ENCODE measurements around the gene ARHGEF11. TPM values are rescaled to one million over a fixed set of nuclear protein-coding genes. Genes with fewer than 3 reads are reported as not detected.

Gene ARHGEF11
- total RNA-seq, 1 donor = 32.2 TPM

DNA sequence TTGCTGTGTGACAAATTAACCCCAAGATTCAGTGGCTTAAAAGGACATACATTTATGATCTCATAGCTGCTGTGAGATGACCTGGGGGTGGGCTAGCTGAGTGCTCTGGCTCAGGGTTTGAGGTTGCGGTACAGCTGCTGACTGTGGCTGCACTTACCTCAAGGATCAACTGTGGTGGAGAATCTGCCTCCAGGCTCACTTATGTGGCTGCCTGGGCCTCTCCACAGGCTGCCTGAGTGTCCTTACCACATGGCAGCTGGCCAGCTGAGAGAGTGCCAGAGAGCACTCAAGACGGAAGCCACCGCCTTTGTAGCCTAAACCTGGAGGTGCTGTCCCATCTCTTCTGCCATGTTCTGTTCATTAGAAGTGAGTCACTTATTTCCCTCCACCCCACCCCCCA, 119.4 kb downstream of the ARHGEF11 start:
- DNase-seq (ENCODE audit: low read depth) = no peak

DNA sequence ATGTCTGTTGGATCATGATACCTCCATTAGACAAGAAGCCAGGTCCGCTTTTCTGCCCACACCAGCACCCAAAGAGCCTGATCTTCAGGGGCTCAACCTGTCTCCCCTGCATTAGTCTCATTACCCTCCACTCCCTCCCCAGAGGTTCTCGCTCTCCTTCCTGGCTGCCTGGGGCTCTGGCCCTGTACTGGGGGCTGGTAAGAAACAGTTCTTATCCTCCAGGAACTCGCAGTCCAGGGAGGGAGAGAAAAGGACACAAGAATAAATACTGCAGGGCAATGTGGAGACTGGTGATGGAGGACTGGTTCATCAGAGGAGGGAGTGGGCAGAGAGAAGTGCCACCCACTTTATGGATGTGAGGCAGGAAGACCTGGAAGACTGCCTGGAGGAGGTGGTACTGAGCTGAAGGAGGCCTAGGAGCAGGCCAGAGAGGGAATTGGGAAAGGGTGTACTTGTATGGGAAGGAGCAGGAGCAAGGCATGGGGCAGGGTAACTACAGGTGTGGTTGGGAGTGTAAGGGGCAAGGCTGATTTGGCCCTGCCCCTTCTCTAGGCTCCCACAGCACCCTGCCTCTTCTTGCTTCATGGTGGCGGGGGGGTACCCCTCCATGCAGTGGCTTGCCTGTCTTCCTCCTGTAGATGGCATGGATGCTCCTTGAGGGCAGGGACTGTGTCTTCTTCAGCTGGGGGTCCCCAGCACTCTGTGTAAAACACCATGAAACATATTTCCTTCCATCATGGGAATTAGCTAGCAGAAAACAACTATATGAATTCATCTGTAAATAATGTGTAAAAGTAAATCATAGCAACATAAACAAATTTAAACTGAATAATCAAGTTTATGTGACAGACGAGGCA, 120.2 kb downstream of the ARHGEF11 start:
- no peak for DNase-seq (ENCODE audit: low read depth)
- TF ChIP-seq, protein P1, sequence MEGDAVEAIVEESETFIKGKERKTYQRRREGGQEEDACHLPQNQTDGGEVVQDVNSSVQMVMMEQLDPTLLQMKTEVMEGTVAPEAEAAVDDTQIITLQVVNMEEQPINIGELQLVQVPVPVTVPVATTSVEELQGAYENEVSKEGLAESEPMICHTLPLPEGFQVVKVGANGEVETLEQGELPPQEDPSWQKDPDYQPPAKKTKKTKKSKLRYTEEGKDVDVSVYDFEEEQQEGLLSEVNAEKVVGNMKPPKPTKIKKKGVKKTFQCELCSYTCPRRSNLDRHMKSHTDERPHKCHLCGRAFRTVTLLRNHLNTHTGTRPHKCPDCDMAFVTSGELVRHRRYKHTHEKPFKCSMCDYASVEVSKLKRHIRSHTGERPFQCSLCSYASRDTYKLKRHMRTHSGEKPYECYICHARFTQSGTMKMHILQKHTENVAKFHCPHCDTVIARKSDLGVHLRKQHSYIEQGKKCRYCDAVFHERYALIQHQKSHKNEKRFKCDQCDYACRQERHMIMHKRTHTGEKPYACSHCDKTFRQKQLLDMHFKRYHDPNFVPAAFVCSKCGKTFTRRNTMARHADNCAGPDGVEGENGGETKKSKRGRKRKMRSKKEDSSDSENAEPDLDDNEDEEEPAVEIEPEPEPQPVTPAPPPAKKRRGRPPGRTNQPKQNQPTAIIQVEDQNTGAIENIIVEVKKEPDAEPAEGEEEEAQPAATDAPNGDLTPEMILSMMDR (IDR thresholded peaks at IDR 0.05; ENCODE audit: insufficient read depth, low read length) = no peak
- no peak overlapping the region for H3K4me3 ChIP-seq (ENCODE audit: low read depth, low read length)

More for the DNA sequence above, 119.4 kb downstream of the ARHGEF11 start:
- no peak overlapping the region for H3K4me3 ChIP-seq (ENCODE audit: low read depth, low read length)
- TF ChIP-seq, protein P1 (IDR thresholded peaks at IDR 0.05; ENCODE audit: insufficient read depth, low read length) = no peak

DNA sequence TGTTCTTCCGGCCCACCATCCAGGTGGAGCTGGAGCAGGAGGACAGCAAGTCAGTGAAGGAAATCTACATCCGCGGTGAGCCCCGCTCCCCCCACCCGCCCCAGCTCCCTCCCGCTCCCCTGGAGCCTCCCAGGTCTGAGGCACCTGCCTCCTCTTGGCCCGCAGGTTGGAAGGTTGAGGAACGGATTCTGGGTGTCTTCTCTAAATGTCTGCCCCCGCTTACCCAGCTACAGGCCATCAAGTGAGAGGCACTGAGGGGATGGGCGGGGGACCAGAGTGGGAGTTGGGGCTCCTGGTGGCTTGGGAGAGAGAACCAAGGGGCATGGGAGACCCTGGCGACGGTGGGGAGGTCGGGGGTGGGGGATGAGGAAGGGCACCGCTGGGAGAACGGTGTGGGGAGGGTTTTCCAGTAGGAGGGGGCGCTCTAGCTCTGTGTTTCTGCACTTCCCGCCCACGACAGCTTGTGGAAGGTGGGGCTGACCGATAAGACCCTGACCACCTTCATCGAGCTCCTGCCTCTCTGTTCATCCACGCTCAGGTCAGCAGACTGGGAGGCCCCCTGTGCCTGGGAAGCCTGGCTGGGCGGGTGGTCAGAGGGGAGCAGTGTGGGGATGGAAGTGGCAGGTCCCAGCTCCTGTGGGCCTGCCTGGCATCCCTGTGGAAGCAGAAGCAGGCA, 120.9 kb downstream of the ARHGEF11 start:
- H3K4me3 ChIP-seq (ENCODE audit: low read depth, low read length) = no peak overlapping the region
- TF ChIP-seq, protein P1 (IDR thresholded peaks at IDR 0.05; ENCODE audit: insufficient read depth, low read length) = no peak
- DNase-seq (ENCODE audit: low read depth) = no peak

DNA sequence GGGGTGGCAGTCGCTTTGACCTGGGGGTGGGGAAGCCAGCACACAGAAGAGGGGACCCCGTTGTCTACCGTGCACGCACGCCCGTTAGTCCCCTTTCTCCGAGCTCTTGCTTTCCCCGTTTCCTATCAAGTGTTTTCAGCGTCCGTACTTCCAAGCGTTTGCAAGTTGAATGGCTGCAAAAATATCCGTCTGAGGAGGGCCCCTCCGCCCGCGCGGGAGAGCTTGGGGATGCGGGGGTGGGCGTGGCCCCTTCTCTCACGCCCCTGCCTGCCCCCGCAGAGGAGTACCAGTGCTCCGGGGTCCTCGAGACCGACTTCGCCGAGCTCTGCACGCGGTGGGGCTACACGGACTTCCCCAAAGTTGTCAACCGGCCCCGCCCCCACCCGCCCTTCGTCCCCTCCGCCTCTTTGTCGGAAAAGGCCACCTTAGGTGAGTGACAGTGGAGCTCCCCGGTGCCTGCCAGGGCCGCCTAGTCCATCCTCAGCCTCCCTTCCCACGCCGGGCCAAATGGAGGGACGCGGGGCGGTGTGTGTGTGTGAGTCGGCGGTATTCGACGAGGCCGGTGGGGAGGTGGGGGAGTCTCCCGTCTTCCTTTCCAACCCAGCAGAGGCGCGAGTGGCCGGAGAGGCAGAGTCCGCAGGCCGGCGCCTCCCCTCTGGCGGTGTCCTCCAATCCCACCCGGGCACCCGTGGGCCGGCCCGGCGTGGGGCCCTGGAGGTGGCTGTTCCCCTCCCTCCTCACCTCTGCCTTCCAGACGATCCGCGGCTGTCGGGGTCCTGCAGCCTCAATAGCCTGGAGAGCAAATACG, 121.7 kb downstream of the ARHGEF11 start:
- TF ChIP-seq, protein P1 (IDR thresholded peaks at IDR 0.05; ENCODE audit: insufficient read depth, low read length) = no peak
- no peak overlapping the region for H3K4me3 ChIP-seq (ENCODE audit: low read depth, low read length)
- DNase-seq (ENCODE audit: low read depth) = no peak

DNA sequence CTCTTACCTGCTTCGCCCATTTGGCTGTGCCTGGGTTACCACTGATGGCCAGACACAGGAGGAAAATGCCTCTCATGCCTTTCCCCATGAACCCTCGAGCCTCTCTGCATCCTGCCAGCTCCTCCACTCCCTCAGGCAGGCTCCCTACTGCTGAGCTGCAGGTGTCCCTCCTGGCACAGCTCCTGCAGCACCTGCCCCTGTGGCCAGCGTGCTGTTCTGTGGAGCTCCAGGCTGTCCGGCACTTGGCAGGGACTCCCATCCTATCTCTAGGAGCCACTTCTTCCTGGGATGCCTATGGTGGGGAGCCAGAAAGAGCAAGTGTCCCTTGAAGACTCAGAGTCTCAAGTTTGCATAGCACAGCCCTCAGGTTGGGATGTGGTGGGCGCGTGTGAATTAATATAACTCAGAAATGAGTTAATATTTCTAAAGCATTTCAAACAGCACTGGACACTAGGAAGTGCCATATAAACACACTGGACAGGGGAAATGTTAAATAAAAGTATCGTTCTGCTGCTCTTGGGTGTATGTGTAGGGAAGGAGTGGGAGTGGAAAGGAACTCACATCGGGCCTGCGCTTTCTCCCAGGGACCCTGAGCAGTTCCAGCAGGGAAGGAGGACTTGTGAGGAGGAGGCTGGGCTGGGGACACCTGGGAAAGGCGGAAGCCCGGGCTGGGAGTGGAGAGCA, 122.4 kb downstream of the ARHGEF11 start:
- TF ChIP-seq, protein P1 (IDR thresholded peaks at IDR 0.05; ENCODE audit: insufficient read depth, low read length) = no peak
- no peak for DNase-seq (ENCODE audit: low read depth)
- no peak overlapping the region for H3K4me3 ChIP-seq (ENCODE audit: low read depth, low read length)

DNA sequence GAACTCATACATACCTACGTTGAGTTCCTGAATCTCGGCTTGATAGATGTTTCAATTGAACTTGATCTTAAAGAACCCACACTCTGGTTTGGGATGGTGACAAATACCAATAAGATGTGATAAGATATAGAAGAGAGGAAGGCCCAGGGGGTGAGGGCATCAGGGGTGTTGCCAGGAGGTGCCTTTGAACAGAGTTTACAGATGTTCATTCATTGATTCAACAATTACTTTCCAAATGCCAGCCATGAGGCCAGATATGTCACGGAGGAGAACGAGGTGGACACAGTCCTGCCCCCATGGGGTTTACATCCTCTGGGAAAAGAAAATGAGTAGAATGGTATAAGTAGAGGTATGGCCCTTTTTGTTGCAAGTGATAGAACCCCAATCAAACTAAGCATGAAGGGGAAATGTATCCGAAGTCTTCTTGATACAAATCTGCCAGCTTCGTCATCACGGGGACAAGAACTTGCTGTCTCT, 124.5 kb downstream of the ARHGEF11 start:
- H3K4me3 ChIP-seq (ENCODE audit: low read depth, low read length) = no peak overlapping the region

More for the DNA sequence above, 124.5 kb downstream of the ARHGEF11 start:
- no peak for DNase-seq (ENCODE audit: low read depth)
- TF ChIP-seq, protein P1 (IDR thresholded peaks at IDR 0.05; ENCODE audit: insufficient read depth, low read length) = no peak
